Smooth muscle cell (in vitro differentiated cells): ENCODE data around the gene DHRS3. TPM values are rescaled to one million over a fixed set of nuclear protein-coding genes. Genes with fewer than 3 reads are reported as not detected.

Experiments
- DNase-seq: peaks from one replicate; lab custom pipeline; 2025; ENCODE audit not compliant: unreplicated experiment; lab: John Stamatoyannopoulos, UW
- H2AFZ ChIP-seq: fragments of 200-600 bp; sonication (generic); 2 replicates; pipeline ENCODE4 v1.6.0; 2016; ENCODE audit warnings: antibody characterized with exemption, low read depth, mild to moderate bottlenecking
- H3F3A ChIP-seq: fragments of 200-600 bp; sonication (generic); 2 replicates; pipeline ENCODE4 v1.6.0; 2017; ENCODE audit warnings: antibody characterized with exemption, low read depth
- H3K27ac ChIP-seq: fragments of 200-600 bp; sonication (generic); 2 replicates; pipeline ENCODE4 v1.5.1; 2016; ENCODE audit warnings: low read depth, mild to moderate bottlenecking
- H3K27me3 ChIP-seq: fragments of 200-600 bp; sonication (generic); 2 replicates; pipeline ENCODE4 v1.6.1; 2016; ENCODE audit warnings: low read depth, mild to moderate bottlenecking
- H3K36me3 ChIP-seq: fragments of 200-600 bp; sonication (generic); 2 replicates; pipeline ENCODE4 v1.5.1; 2016; ENCODE audit warnings: low read depth
- H3K4me1 ChIP-seq: fragments of 200-600 bp; sonication (generic); 2 replicates; pipeline ENCODE4 v1.5.1; 2016; ENCODE audit warnings: low read depth
- H3K4me2 ChIP-seq: fragments of 200-600 bp; sonication (generic); 2 replicates; pipeline ENCODE4 v1.6.0; 2016; ENCODE audit warnings: mild to moderate bottlenecking
- H3K4me3 ChIP-seq: fragments of 200-600 bp; sonication (generic); 2 replicates; pipeline ENCODE4 v1.5.1; 2016; ENCODE audit warnings: mild to moderate bottlenecking
- H3K79me2 ChIP-seq: fragments of 200-600 bp; sonication (generic); 2 replicates; pipeline ENCODE4 v1.6.0; 2016; ENCODE audit warnings: low read depth, mild to moderate bottlenecking
- H3K9ac ChIP-seq: fragments of 200-600 bp; sonication (generic); 2 replicates; pipeline ENCODE4 v1.6.0; 2016; ENCODE audit warnings: low read depth
- H3K9me3 ChIP-seq: fragments of 200-600 bp; sonication (generic); replicated peaks from 2 replicates; pipeline ENCODE4 v1.5.1; 2016; ENCODE audit warnings: low read depth
- H4K20me1 ChIP-seq: fragments of 200-600 bp; sonication (generic); 2 replicates; pipeline ENCODE4 v1.6.0; 2016; ENCODE audit warnings: low read depth
- WGBS: methylation state at CpG from one replicate; pipeline ENCODE4 v1.1.7; 2016; ENCODE audit warnings: low lambda C conversion rate; 5-methylcytosine and 5-hydroxymethylcytosine counted together
- polyA plus RNA-seq: library from polyadenylated mRNA; unstranded; fragments of >200 nt; fragmentation: Nextera tagmentation; extraction: Ambion mirVana; gene quantifications from 2 replicates; pipeline ENCODE4 v1.2.1, GENCODE V29; 2016
- total RNA-seq: library from RNA; depleted of rRNA; stranded (reverse); fragments of >200 nt; gene quantifications from 2 replicates; pipeline ENCODE4 v1.2.3, GENCODE V29; 2014
- TF ChIP-seq, protein P1 (sequence below): fragments of 200-600 bp; sonication (generic); IDR thresholded peaks from 2 replicates; pipeline ENCODE4 v1.5.1; 2017; ENCODE audit warnings: borderline replicate concordance, mild to moderate bottlenecking, antibody characterized with exemption; ENCODE audit not compliant: insufficient read depth, poor library complexity, severe bottlenecking

DHRS3 gene
- total and polyA plus RNA-seq, 2 experiments from 2014 or later = 0.89 to 2.7 TPM

DNA sequence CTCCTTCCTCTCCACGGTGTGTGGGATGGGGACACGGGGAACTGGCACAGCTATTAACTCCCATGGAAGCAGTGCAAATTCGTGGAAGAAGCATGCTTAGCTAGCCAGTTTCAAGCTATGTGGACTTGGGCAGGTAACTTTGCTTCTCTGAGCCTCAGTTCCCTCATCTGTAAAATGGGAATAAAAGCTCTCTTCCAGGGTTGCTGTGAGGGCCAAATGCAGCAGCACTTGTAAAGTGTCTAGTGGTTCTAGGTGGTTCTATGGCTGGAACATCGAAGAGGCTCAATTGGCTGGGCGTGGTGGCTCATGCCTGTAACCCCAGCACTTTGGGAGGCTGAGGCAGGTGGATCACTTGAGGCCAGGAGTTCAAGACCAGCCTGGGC lies 43.3 kb downstream of the DHRS3 start:
- peaks cover 4% of the 10 kb centered on the region for H3F3A ChIP-seq
- no peak overlapping the region for H3K9ac ChIP-seq
- H3K4me3 ChIP-seq = no peak overlapping the region
- WGBS = 94% methylated on average over 5 of the region's 5 CpGs
- no peak overlapping the region for H3K27ac ChIP-seq
- no peaks in the 10 kb centered on the region for H3K36me3 ChIP-seq
- H2AFZ ChIP-seq = no peak overlapping the region
- TF ChIP-seq, protein P1, sequence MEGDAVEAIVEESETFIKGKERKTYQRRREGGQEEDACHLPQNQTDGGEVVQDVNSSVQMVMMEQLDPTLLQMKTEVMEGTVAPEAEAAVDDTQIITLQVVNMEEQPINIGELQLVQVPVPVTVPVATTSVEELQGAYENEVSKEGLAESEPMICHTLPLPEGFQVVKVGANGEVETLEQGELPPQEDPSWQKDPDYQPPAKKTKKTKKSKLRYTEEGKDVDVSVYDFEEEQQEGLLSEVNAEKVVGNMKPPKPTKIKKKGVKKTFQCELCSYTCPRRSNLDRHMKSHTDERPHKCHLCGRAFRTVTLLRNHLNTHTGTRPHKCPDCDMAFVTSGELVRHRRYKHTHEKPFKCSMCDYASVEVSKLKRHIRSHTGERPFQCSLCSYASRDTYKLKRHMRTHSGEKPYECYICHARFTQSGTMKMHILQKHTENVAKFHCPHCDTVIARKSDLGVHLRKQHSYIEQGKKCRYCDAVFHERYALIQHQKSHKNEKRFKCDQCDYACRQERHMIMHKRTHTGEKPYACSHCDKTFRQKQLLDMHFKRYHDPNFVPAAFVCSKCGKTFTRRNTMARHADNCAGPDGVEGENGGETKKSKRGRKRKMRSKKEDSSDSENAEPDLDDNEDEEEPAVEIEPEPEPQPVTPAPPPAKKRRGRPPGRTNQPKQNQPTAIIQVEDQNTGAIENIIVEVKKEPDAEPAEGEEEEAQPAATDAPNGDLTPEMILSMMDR = no peak
- no peak overlapping the region for H3K4me2 ChIP-seq
- no peak for DNase-seq
- H3K9me3 ChIP-seq = no peaks in the 10 kb centered on the region
- no peaks in the 10 kb centered on the region for H3K4me1 ChIP-seq
- H3K27me3 ChIP-seq = no peaks in the 10 kb centered on the region
- no peaks in the 10 kb centered on the region for H3K79me2 ChIP-seq
- no peaks in the 10 kb centered on the region for H4K20me1 ChIP-seq

DNA sequence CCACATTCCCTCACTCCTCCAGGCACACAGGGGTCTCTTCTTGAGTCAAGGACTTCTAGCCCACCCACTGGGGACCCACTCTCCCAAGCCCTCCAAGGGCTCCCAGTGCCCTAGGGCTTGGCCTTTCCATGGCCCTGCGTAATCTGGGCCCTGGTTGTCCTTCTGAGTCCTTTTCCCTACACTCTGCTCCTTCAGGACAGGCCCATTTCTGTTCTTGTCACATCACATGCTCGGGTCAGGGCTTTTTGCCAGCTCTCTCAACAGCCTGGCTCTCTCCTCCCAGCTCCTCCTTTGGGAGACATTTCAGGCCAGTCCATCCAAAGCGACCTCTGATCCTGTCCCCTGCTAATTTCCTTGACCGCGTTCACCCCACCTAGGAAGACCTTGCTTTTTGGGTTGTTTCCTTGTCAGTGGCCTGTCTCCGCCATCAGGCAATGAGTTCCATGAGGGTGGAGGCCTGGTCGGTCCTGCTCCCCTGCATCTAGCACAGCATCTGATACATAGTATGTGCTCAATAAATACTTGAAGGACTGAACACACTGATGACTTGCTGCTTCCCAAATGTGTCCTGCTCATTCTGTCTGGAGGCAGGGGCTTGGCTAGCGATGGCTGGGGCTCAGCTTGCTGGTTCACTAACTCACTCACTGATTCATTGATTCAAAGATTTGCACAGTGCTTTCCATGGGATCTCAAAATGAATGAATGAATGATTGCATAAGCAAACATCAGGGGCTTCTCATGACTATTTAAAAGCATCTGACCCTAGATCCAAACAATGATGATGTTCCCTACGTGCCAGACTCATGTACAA lies 44.8 kb downstream of the DHRS3 start:
- Histone ChIP-seq H3K36me3 (no peaks in the 10 kb centered on the region), H3K27ac (no peak overlapping the region), H3K27me3 (no peaks in the 10 kb centered on the region), H3F3A (peaks cover 4% of the 10 kb centered on the region), H3K9ac (no peak overlapping the region), H3K4me2 (peak overlapping the region; percentile 50), H3K79me2 (no peaks in the 10 kb centered on the region), H4K20me1 (no peaks in the 10 kb centered on the region), H2AFZ (no peak overlapping the region), H3K4me1 (no peaks in the 10 kb centered on the region), H3K4me3 (no peak overlapping the region), H3K9me3 (no peaks in the 10 kb centered on the region)
- DNase-seq = no peak
- TF ChIP-seq, protein P1 = no peak
- 91% methylated on average over 9 of the region's 9 CpGs for WGBS

DNA sequence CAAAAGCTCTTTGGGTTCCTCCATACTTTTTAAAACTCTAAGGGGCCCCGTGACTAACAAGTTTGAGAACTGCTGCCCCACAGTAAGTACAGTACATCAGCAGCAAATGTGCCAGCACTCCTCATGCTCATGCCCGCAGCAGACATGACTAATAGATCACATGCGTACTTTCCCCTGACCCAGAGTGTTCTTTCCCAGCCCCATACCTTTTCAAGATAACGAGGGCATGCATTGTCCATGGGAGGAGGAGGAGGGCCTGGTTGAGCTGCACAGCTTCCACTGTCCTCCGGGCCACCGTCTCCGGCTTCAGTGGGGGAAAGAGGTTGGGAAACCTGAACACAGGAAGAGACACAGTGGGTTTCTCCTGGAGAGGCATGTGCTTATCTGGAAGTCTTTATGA lies 45.5 kb downstream of the DHRS3 start:
- Histone ChIP-seq H3K27ac (no peak overlapping the region), H3K4me2 (no peak overlapping the region), H3K4me3 (no peak overlapping the region), H3K4me1 (no peaks in the 10 kb centered on the region), H2AFZ (no peak overlapping the region), H4K20me1 (no peaks in the 10 kb centered on the region), H3K79me2 (no peaks in the 10 kb centered on the region), H3K36me3 (no peaks in the 10 kb centered on the region), H3K9ac (no peak overlapping the region), H3K9me3 (no peaks in the 10 kb centered on the region), H3K27me3 (no peaks in the 10 kb centered on the region), H3F3A (peaks cover 4% of the 10 kb centered on the region)
- TF ChIP-seq, protein P1 = no peak
- WGBS = 80% methylated on average over 7 of the region's 7 CpGs
- DNase-seq = no peak

DNA sequence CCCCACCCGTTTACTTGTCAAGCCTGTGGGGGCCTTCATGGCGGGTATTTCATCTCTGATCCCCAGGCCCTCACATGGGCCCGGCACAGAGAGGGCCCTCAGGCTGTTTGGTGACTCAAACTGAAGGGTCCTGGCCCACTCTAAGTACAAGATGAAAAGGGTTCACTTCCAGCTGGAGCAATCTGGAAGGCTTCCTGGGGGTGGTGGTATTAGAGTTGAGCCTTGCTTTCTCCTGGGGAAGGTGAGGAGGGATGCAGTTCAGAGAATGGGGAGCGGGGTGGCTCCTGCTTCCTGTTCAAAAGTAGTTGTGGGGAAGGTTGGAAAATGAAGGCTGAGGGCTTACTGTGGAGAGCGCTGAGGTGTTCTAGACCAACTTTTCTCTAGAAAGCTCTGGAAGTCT lies 47.7 kb downstream of the DHRS3 start:
- H3K9me3 ChIP-seq = no peaks in the 10 kb centered on the region
- H3K4me1 ChIP-seq = no peaks in the 10 kb centered on the region
- TF ChIP-seq, protein P1 = no peak
- H3K79me2 ChIP-seq = no peaks in the 10 kb centered on the region
- no peak overlapping the region for H2AFZ ChIP-seq
- 88% methylated on average over 5 of the region's 5 CpGs for WGBS
- H3K27me3 ChIP-seq = no peaks in the 10 kb centered on the region
- H3K4me3 ChIP-seq = no peak overlapping the region
- no peaks in the 10 kb centered on the region for H3K36me3 ChIP-seq
- H3K27ac ChIP-seq = no peak overlapping the region
- H4K20me1 ChIP-seq = no peaks in the 10 kb centered on the region
- DNase-seq = no peak
- H3K4me2 ChIP-seq = no peak overlapping the region
- peaks cover 4% of the 10 kb centered on the region for H3F3A ChIP-seq
- H3K9ac ChIP-seq = no peak overlapping the region
